SK-N-MC (cell line): Measurements from ENCODE around the gene SH3GL3.

Experiments
- EZH2 ChIP-seq: fragments of 200-600 bp; sonication (generic); IDR thresholded peaks from one replicate; pipeline ENCODE4 v1.6.1; 2017; ENCODE audit warnings: antibody characterized with exemption
- FOXP2 ChIP-seq: optimal IDR thresholded peaks from 2 replicates; pipeline ENCODE3; 2011; ENCODE audit warnings: mild to moderate bottlenecking, moderate library complexity; ENCODE audit not compliant: insufficient read depth; ENCODE audit errors: extremely low read length, control extremely low read depth
- POLR2AphosphoS5 ChIP-seq: IDR thresholded peaks from 2 replicates; pipeline ENCODE4 v1.6.1; 2012; ENCODE audit warnings: mild to moderate bottlenecking, low read depth, low read length, borderline replicate concordance

- TF ChIP-seq EZH2: no peak
- no peak for TF ChIP-seq POLR2AphosphoS5
- TF ChIP-seq FOXP2: no peak
Measured at GRCh38 chr15:83555383-83555782, 108.2 kb downstream of the SH3GL3 start.
